ENCODE results near the gene EHMT2.
"Not testable (repeated sequence)": the region's sequence is repeated elsewhere in the genome, so short reads cannot be mapped to it uniquely, and the experiment has no call there.

EHMT2 gene

DNA sequence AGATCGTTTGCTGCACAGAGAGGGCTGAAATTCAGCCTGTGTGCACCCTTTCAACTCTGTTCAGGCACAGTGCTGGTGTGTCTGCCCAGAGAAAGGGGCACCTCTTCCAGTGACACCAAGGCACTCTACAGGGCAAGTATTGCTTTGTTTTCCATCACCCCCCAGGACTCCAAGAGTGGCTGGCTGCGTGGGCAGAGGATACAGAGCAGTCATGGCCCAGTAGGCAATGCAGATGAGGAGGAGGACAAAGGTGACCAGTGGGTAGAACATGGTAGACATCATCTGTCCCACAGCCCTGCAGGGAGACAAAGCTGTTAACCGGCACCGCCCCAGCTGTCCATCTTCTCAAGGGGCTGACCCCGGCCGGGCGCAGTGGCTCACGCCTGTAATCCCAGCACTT lies 28.2 kb downstream of the EHMT2 start:
- DNase-seq, result no peak

DNA sequence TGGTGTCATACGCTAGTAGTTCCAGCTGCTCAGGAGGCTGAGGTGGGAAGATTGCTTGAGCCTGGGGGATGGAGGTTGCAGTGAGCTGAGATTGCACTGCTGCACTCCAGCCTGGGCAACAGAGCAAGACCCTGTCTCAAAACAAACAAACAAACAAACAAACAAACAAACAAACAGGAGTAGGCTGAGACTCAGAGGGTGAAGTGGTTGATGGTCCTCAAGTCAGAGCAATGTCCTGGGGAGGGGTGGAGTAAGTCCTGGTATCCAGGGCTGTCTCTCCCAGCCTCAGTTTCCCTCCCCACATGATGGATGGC lies 28.9 kb downstream of the EHMT2 start:
- DNase-seq, result not testable (repeated sequence)

DNA sequence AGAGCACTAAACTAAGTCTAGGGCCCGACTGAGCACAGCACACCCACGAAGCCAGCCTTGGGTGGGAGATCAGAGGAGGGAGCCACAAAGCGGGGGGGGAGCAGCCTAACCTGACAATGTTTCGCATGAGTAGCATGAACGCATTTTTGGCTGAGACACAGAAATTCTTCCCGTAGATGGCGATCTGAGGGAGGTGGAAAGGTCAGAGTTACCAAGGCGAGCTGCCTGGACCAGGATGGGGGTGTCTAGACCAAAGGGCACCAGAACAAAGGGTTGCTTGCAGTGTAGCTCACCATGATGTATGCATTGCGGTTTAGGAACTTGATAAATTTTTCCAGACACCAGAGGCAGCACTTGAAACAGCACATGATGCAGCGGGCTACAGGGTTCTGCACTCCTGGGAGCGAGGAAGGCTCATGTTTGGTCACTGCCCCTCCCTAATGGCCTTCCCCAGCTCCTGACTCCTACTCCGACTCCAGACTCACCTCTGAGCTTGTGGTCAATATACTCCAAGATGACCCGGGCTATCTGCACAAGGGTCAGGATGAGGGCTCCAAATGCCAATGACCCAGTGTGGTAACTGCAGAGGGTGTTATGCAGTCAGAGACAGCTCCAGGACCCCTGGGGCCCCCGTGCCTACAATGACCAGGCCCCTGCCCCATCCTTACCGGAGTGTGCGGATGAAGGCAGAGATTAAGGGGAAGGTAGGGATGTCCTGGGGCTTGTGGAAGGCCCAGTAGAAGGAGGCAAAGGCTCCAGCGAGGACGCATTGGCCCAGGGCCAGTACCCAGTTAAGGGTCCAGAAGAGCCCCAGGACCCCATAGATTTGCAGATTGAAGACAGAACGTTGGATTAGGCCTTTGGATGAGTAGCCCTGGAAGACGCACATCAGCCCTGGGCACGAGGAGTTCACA lies 32.0 kb downstream of the EHMT2 start:
- no peak for DNase-seq

DNA sequence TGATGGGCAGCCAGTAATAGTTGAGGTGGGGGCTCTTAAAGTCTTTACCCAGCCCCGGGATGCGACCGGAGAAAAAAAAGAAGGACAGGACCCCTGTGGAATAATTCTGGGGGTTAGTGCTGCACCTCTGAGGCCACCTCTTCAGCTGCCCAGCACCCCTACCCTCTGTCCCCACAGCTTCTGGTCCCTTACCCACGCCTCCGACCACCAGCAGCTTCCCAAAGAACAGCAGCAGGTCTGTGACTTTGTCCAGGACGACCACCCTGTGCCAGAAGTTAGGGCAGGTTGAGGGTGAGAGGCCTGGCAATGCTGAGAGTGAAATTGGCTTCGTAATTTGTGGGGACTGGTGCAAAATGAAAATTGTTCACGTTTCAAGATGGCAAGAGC lies 32.7 kb downstream of the EHMT2 start:
- DNase-seq, result no peak

DNA sequence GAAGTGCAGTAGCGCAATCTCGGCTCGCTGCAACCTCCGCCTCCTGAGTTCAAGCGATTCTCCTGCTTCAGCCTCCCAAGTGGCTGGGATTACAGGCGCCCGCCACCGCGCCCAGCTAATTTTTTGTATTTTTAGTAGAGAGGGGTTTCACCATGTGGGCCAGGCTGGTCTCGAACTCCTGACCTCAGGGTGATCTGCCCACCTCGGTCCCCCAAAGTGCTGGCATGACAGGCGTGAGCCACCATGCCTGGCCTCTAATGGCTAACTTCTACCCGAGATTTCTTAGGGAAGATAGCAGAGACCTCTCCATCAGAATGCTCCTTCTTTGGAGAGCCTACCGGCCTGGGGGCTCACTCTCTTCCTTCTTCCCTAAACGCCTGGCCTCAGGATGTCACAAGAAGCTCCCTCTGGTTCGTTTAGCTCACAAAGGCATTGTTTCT lies 33.4 kb downstream of the EHMT2 start:
- not testable (repeated sequence) for DNase-seq

DNA sequence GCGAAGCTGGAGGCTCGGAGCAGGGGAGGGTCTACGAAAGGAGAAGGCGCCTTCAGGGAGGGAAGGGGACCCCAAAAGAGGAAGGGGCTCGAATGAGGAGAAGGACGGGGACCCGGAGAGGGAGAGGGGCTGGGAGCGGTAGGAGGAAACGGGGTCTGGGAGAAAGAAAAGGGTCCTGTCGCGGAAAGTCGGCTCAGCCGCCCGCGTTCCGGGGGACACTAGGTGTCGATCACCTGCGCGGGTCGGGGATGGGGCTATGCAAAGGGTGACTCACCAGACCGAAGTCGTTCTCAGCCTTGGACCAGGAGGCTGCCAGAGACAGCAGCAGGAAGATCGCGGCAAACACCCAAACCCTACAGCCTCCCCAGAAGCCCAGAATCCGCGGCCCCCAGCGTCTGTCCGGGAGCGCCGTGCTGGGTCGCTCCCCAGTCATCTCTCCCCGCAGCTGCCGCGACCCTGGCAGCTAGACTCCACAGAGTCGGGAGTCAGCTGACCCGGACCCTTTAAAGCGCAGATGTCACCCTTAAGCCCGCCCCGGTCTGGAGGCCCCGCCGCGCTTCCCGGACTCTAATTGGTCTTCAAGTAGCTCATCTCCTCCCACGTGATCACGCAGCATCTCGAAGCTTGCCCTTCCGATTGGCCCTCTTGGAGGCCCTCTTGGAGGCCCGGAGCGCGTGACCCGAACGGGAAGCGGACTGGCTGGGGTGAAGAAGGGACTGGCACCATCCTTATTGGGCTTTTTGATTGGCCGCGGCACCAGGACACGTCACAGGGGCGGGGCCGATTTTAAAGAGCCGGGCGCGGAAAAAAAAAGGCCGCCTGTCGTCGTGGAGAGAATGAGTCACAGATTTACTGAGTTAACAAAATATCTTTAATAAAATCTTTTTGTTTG lies 34.9 kb downstream of the EHMT2 start, which contains the start of gene NEU1:
NEU1 (minus strand) TSS at position 478 of the 892 bp plus-strand sequence; CDS start at position 433, 45 bp downstream.
- peak; percentile 100 for DNase-seq

DNA sequence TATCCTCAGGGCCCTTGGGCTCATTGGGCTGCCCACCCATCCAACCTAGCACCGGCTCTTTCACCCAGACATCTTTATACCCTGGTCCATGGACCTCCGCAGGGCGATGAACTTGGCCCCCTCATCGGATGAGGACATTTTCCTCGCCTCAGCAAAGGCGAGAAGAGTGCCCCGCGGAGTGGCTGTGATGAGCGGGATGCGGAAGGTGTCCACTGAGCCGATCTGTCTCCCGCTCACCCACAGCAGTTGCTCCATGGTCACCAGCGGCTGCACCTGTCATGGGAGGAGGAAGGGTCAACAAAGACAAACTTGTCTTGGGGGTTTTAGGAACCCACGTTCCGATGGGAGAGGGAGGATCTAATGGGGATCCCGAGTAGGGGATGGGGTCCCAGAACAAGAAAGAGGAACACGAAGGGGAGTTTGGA lies 35.6 kb downstream of the EHMT2 start:
- DNase-seq, result no peak

DNA sequence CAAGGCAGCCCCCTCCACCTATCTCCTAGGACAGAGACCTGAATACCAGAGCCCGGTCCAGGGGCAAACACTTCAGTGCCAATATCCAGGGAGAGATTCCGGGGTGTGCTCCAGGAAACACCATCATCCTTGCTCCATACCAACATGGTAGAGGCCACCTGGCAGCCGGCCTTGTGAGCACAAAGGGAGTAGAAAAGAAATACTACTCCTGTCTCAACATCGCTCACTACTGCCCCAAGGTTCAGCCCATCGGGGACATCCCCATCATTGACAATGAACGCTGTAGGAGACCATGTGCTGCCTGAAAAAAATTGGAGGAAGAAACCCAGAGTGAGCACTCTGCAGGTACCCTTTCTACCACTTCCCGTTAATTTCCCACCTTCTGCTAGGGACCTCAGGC lies 36.3 kb downstream of the EHMT2 start:
- DNase-seq, result no peak

DNA sequence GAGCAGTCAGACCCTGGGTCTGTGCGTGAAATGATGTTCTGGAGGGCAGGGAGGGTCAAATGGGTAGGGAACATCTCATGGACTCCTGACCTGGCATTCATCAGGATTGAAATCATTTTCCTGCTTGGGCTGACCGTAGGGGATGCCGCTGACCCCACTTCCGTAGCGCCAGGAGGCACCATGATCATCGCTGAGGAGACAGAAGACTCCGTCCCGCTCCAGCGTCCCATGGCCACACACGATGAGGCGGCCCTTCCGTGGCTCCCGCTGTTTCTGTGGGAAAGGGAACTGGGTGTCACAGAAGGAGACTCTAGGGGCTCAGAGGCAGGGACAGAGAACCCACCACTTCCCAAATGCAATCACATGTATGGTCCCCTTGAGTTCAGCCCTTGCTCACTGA lies 37.1 kb downstream of the EHMT2 start:
- DNase-seq, result no peak

DNA sequence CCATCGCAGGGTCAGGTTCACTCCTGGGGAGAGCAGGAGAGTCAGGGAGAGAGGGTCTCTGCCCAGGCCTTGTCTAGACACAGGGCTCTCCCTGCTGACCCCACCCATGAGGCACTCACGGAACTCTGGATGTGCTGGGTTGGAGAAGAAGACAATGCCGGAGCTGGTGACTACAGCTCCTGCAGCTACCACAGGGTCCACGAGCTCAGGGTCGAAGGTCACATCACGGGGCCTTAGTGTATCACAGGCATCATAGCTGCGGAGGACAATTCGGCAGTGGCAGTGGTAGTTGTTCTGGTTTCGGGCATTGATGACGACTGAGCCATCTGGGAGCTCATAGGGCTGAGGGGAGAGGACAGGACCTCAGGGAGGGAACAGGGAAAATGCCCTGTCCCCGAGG lies 37.6 kb downstream of the EHMT2 start:
- DNase-seq, result no peak

DNA sequence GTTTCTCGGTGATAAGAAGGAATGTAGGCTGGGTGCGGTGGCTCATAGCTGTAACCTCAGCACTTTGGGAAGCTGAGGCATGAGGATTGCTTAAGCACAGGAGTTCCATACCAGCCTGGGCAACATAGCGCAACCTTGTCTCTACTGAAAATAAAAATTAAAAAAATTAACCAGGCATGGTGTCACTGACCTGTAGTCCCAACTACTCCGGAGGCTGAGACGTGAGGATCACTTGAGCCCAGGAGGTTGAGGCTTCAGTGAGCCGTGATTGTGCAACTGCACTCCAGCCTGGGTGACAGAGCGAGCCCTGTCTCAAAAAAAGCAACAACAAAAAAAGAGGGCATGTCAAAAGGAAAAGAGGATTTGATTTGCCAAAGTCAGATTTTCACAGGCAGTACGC lies 38.8 kb downstream of the EHMT2 start:
- no peak for DNase-seq

DNA sequence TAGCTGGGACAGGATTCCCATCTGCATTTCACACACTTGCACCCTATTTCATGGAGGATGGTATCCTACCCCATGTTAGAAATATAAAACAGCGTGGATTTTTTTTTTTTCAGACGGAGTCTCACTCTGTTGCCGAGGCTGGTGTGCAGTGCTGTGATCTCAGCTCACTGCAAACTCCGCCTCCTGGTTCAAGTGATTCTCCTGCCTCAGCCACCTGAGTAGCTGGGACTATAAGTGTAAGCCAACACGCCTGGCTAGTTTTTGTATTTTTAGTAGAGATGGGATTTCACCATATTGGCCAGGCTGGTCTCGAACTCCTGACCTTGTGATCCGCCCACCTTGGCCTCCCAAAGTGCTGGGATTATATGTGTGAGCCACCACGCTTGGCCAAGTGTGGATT lies 39.7 kb downstream of the EHMT2 start:
- DNase-seq, result not testable (repeated sequence)

DNA sequence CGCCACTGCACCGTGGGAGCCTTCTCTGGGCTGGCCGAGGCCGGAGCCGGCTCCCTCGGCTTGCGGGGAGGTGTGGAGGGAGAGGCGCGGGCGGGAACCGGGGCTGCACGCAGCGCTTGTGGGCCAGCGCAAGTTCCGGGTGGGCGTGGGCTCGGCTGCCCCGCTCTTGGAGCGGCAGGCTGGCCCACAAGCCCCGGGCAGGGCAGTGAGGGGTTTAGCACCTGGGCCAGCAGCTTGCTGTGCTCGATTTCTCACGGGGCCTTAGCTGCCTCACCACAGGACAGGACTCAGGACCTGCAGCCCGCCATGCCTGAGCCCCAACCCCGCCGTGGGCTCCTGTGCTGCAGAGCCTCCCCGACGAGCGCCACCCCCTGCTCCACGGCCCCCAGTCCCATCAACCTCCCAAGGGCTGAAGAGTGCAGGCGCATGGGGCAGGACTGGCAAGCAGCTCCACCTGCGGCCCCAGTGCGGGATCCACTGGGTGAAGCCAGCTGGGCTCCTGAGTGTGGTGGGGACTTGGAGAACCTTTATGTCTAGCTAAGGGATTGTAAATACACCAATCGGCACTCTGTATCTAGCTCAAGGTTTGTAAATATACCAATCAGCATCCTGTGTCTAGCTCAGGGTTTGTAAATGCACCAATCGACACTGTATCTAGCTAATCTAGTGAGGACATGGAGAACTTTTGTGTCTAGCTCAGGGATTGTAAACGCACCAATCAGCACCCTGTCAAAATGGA lies 45.3 kb downstream of the EHMT2 start:
- not testable (repeated sequence) for DNase-seq

DNA sequence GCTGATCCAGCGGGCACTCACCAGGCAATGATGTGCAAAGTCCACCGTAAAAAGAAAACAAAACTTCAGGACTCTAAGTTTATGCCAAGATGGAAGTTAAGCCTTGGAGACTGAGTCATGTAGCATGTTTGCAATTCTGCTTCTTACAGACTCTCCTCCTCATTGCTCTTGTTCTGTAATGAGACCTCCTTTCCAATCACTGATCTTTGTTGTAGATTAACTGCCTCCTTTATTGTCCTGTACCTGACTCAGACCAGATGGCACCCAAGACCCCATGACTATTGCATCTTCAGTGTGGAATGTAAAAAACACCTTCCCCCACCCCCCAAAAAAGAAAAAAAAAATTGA lies 46.0 kb downstream of the EHMT2 start:
- DNase-seq, result no peak

DNA sequence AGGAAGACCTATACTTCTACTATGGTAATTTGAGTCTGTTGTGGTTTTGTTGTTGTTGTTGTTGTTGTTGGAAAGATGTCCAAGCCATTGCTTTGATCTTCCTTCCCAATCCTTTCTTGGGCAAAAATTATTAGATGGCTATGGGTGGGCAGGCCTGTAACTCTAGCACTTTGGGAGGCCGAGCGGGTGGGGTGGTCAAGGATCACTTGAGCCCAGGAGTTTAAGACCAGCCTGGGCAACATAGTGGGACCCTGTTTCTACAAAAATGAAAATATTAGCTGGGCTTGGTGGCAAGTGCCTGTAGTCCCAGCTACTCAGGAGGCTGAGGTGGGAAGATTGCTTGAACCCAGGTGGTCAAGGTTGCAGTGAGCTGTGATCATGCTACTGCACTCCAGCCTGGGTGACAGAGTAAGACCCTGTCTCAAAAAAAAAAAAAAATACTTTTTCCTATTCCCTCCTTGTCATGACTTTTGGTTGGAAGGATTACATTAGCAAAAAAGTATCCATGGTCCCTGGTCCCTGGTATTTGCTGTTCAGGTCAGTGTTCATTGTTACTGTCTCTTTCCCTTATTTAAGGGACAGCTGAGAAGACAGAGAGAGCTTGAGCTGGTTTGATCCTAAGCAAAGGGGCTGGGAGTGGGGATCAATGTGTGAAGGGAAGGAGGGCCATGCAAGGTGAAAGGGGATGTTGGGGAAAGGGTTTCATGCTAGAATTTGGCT lies 46.6 kb downstream of the EHMT2 start:
- DNase-seq, result no peak

DNA sequence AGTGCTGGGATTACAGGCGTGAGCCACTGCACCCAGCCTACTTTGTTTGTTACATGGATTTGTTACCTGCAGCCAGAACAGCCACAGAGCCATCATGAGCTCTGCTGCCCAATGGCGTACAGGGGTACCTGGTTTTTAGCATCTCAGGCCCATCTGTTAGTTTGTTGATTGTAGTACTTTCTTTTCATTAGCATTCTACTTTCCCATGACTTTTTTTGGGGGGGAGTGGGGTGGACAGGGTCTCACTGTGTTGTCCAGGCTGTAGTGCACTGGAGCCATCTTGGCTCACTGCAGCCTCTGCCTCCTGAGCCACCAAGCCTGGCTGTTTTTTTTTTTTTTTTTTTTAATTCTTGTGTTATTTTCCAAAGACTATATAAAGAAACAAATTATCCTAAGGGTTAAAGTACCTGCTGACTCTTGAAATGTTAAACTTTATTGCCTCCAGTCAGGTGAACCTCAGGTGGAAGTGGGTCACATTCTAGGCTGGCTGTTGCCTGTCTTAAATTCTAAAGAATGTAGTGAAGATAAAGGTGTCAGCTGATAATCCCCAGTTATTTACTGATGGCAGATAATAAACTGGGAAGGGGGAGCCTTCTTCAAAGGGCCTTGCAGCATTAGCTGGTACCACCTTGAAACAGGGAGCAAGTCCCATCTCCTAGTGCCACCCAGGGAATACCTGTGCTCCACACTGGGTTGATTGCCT lies 50.1 kb downstream of the EHMT2 start:
- no peak for DNase-seq

DNA sequence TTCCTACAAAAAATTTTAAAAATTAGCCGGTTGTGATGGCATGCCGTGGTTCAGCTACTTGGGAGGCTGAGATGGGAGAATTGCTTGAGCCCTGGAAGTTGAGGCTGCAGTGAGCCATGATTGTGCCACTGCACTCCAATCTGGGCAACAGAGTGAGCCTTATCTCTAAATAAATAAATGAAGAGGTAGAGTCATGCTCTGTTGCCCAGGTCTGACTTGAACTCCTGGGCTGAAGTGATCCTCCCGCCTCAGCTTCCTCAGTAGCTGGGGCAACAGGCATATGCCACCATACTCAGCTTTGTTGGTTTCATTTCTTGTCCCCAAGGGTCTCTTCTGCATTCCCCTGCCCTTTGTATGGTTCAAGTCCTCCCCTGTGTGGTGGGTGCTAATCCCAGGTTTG lies 53.0 kb downstream of the EHMT2 start:
- DNase-seq, result no peak

DNA sequence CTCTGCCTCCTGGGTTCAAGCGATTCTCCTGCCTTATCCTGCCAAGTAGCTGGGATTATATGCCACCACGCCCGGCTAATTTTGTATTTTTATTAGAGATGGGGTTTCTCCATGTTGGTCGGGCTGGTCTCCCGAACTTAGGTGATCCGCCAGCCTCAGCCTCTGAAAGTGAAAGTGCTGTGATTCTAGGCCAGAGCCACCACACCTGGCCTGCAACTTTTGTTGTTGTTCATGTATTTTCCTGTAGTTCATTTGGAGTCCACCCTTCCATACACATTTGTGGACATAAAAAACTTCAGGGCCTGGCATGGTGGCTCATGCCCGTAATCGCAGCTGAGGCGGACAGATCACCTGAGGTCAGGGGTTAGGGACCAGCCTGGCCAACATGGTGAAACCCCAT lies 55.4 kb downstream of the EHMT2 start:
- peak; percentile 33 for DNase-seq

DNA sequence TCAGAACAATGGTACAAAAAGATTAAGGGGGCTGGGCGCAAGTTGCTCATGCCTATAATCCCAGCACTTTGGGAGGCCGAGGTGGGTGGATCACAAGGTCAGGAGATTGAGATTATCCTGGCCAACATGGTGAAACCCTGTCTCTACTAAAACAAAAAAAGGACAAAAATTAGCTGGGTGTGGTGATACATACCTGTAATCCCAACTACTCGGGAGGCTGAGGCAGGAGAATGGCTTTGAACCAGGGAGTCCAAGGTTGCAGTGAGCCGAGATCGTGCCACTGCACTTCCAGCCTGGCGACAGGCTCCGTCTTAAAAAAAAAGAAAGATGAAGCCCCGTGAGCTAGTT lies 57.7 kb downstream of the EHMT2 start:
- DNase-seq, result not testable (repeated sequence)

DNA sequence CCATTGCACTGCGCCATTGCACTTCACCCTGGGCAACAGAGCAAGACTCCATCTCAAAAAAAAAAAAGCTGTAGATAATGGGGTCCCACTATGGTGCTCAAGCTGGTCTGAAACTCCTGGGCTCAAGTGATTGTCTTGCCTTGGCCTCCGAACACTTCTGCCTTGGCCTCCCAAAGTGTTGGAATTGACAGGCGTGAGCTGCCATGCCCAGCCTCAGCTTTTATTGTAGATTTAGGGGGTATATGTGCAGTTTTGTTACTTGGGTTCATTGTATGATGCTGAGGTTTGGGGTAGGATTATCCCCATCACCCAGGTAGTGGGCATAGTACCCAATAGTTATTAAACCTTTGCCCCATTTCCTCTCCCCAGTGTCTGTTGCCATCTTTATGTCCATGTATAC lies 58.5 kb downstream of the EHMT2 start:
- no peak for DNase-seq

DNA sequence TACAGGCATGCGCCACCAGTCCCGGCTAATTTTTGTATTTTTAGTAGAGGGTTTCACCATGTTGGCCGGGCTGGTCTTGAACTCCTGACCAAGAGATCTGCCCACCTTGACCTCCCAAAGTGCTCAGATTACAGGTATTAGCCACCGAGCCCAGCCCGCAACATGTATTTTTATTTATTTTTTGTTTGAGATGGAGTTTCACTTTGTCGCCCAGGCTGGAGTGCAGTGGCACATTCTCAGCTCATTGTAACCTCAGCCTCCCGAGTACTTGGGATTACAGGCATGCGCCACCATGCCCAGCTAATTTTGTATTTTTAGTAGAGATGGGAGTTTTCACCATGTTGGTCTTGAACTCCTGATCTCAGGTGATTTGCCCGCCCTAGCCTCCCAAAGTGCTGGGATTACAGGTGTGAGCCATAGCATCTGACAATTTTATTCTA lies 59.4 kb downstream of the EHMT2 start:
- DNase-seq, result not testable (repeated sequence)
